HL-60 (cell line): ENCODE results near the gene TLR10.
"Not testable (repeated sequence)": the region's sequence is repeated elsewhere in the genome, so short reads cannot be mapped to it uniquely, and the experiment has no call there.

Experiments
- GABPA ChIP-seq: IDR thresholded peaks from 2 replicates; pipeline ENCODE4 v1.6.1; 2012; ENCODE audit warnings: low read depth
- POLR2AphosphoS5 ChIP-seq: IDR thresholded peaks from 2 replicates; pipeline ENCODE4 v1.6.1; 2012; ENCODE audit warnings: low read depth
- TF ChIP-seq, protein P1 (sequence below): IDR thresholded peaks from one replicate; pipeline ENCODE4 v1.5.1; 2011; ENCODE audit warnings: low read length, control low read depth, inconsistent platforms; ENCODE audit not compliant: insufficient read depth
- TF ChIP-seq, protein P2 (sequence below): IDR thresholded peaks from 2 replicates; pipeline ENCODE4 v1.6.1; 2012; ENCODE audit warnings: low read depth; ENCODE audit not compliant: insufficient replicate concordance

DNA sequence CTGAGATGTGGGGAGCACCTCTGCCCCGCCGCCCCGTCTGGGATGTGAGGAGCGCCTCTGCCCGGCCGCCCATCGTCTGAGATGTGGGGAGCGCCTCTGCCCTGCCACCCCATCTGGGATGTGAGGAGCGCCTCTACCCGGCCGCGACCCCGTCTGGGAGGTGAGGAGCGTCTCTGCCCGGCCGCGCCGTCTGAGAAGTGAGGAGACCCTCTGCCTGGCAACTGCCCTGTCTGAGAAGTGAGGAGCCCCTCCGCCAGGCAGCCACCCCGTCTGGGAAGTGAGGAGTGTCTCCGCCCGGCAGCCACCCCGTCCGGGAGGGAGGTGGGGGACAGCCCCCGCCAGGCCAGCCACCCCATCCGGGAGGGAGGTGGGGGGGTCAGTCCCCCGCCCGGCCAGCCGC is 24.7 kb upstream of the TLR10 start:
- TF ChIP-seq, protein P1, sequence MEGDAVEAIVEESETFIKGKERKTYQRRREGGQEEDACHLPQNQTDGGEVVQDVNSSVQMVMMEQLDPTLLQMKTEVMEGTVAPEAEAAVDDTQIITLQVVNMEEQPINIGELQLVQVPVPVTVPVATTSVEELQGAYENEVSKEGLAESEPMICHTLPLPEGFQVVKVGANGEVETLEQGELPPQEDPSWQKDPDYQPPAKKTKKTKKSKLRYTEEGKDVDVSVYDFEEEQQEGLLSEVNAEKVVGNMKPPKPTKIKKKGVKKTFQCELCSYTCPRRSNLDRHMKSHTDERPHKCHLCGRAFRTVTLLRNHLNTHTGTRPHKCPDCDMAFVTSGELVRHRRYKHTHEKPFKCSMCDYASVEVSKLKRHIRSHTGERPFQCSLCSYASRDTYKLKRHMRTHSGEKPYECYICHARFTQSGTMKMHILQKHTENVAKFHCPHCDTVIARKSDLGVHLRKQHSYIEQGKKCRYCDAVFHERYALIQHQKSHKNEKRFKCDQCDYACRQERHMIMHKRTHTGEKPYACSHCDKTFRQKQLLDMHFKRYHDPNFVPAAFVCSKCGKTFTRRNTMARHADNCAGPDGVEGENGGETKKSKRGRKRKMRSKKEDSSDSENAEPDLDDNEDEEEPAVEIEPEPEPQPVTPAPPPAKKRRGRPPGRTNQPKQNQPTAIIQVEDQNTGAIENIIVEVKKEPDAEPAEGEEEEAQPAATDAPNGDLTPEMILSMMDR, result not testable (repeated sequence)
- TF ChIP-seq POLR2AphosphoS5, GABPA: not testable (repeated sequence)
- TF ChIP-seq, protein P2, sequence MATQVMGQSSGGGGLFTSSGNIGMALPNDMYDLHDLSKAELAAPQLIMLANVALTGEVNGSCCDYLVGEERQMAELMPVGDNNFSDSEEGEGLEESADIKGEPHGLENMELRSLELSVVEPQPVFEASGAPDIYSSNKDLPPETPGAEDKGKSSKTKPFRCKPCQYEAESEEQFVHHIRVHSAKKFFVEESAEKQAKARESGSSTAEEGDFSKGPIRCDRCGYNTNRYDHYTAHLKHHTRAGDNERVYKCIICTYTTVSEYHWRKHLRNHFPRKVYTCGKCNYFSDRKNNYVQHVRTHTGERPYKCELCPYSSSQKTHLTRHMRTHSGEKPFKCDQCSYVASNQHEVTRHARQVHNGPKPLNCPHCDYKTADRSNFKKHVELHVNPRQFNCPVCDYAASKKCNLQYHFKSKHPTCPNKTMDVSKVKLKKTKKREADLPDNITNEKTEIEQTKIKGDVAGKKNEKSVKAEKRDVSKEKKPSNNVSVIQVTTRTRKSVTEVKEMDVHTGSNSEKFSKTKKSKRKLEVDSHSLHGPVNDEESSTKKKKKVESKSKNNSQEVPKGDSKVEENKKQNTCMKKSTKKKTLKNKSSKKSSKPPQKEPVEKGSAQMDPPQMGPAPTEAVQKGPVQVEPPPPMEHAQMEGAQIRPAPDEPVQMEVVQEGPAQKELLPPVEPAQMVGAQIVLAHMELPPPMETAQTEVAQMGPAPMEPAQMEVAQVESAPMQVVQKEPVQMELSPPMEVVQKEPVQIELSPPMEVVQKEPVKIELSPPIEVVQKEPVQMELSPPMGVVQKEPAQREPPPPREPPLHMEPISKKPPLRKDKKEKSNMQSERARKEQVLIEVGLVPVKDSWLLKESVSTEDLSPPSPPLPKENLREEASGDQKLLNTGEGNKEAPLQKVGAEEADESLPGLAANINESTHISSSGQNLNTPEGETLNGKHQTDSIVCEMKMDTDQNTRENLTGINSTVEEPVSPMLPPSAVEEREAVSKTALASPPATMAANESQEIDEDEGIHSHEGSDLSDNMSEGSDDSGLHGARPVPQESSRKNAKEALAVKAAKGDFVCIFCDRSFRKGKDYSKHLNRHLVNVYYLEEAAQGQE, result not testable (repeated sequence)
